ENCODE measurements around the gene MON2. TPM values are rescaled to one million over a fixed set of nuclear protein-coding genes. Genes with fewer than 3 reads are reported as not detected.
A peak's percentile ranks its signal among the peaks of the same experiment; 100 is the strongest.

Gene MON2
- total RNA-seq, 4 donors from 2014 or later, result 78.6 to 102 (median 97.7) TPM

- no peak overlapping the region for H3K27ac ChIP-seq
- TF ChIP-seq, protein P1, sequence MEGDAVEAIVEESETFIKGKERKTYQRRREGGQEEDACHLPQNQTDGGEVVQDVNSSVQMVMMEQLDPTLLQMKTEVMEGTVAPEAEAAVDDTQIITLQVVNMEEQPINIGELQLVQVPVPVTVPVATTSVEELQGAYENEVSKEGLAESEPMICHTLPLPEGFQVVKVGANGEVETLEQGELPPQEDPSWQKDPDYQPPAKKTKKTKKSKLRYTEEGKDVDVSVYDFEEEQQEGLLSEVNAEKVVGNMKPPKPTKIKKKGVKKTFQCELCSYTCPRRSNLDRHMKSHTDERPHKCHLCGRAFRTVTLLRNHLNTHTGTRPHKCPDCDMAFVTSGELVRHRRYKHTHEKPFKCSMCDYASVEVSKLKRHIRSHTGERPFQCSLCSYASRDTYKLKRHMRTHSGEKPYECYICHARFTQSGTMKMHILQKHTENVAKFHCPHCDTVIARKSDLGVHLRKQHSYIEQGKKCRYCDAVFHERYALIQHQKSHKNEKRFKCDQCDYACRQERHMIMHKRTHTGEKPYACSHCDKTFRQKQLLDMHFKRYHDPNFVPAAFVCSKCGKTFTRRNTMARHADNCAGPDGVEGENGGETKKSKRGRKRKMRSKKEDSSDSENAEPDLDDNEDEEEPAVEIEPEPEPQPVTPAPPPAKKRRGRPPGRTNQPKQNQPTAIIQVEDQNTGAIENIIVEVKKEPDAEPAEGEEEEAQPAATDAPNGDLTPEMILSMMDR (IDR thresholded peaks at IDR 0.05), result no peak
- TF ChIP-seq POLR2A (IDR thresholded peaks at IDR 0.05), result no peak
Observed at GRCh38 chr12:62517887-62518286, 51.3 kb downstream of the MON2 start.

DNA sequence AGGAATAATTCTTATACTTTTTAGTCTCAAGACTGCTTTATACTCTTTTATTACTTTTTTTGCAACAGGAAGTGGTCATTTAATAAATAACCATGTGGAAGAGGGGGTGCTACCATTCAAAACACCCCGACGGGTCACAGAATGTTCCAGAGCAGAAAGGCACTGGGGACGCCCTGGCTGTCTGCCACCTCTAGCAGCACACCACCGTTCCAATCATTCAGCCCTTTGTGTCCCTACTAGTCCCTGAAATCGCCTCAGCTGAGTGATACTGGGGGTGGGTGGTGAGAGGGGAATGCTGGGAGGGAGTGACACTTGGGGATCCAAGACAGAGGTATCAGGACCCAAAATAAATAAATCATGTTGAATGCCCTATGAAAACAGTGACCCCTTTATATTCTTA is 52.4 kb downstream of the MON2 start:
- H3K4me1 ChIP-seq, result no peaks in the 10 kb centered on the region
- peak overlapping the region in 1 of 4 donors; percentile 41 for H3K27ac ChIP-seq
- no peaks in the 10 kb centered on the region for H3K27me3 ChIP-seq
- no peaks in the 10 kb centered on the region for H3K9me3 ChIP-seq
- no peak overlapping the region for H3K4me3 ChIP-seq
- TF ChIP-seq, protein P1 (IDR thresholded peaks at IDR 0.05), result no peak
- no peak for TF ChIP-seq POLR2A (IDR thresholded peaks at IDR 0.05)
- DNase-seq, result no peak
- H3K36me3 ChIP-seq, result peaks cover 0 to 6% (median 0%) of the 10 kb centered on the region in 3 donors

More at GRCh38 chr12:62517887-62518286, 51.3 kb downstream of the MON2 start:
- no peaks in the 10 kb centered on the region for H3K4me1 ChIP-seq
- H3K36me3 ChIP-seq, result peaks cover 0 to 12% (median 0%) of the 10 kb centered on the region in 3 donors
- H3K9me3 ChIP-seq, result no peaks in the 10 kb centered on the region
- no peak overlapping the region for H3K4me3 ChIP-seq
- DNase-seq, result no peak
- no peaks in the 10 kb centered on the region for H3K27me3 ChIP-seq

- DNase-seq, result no peak
- TF ChIP-seq, protein P1 (IDR thresholded peaks at IDR 0.05), result no peak
- no peak for TF ChIP-seq POLR2A (IDR thresholded peaks at IDR 0.05)
- no peak overlapping the region for H3K4me3 ChIP-seq
Observed at GRCh38 chr12:62520361-62520760, 53.7 kb downstream of the MON2 start.

DNA sequence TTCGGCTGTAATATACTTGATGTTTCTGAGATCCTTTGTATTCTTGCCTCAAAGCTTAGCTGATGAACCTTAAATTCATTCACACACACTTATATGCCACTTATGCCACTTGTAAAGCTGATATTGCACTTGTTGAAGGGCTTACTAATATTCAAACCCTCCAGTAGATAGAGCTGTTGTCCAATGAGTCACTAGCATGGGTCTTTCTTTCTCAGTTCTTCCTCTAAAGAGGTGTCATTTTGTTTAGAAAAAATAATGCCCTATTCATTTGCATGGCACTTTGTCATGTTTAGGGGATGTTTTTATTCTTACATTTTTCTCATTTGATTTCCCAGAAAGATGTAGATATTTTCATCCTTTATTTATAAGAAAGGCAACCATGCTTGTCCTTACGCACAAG is 56.4 kb downstream of the MON2 start:
- Histone ChIP-seq H3K4me1 (no peaks in the 10 kb centered on the region), H3K4me3 (no peak overlapping the region), H3K36me3 (peaks cover 0 to 17% (median 0%) of the 10 kb centered on the region in 3 donors), H3K27ac (no peak overlapping the region), H3K9me3 (no peaks in the 10 kb centered on the region), H3K27me3 (no peaks in the 10 kb centered on the region)
- no peak for DNase-seq
- TF ChIP-seq POLR2A (IDR thresholded peaks at IDR 0.05), result no peak
- TF ChIP-seq, protein P1 (IDR thresholded peaks at IDR 0.05), result no peak

More at GRCh38 chr12:62520361-62520760, 53.7 kb downstream of the MON2 start:
- Histone ChIP-seq H3K27ac (peak overlapping the region in 1 of 4 donors; percentile 41), H3K4me1 (no peaks in the 10 kb centered on the region), H3K27me3 (no peaks in the 10 kb centered on the region), H3K9me3 (no peaks in the 10 kb centered on the region), H3K36me3 (peaks cover 0 to 6% (median 0%) of the 10 kb centered on the region in 3 donors)

DNA sequence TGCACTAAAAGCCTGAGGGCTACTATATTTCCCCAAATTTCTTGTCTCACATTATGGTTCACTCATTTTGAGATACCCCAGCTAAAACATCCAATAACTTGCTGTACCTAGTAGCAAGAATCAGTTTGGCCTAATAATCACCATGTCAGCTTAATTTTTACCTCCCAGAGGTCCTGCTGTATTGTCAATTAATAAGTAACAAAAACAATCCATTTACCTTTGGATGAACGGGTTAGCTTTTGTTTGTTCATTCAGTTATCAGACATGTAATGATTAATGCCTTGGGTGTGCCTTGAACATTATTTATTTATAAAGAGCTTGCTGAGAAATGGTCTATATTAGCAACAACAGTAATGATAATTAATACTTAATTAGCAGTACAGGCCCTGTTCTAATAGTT is 57.0 kb downstream of the MON2 start:
- H3K27ac ChIP-seq, result no peak overlapping the region
- no peak for DNase-seq
- TF ChIP-seq POLR2A (IDR thresholded peaks at IDR 0.05), result no peak
- TF ChIP-seq, protein P1 (IDR thresholded peaks at IDR 0.05), result no peak
- no peaks in the 10 kb centered on the region for H3K27me3 ChIP-seq
- no peaks in the 10 kb centered on the region for H3K9me3 ChIP-seq
- peaks cover 0 to 17% (median 0%) of the 10 kb centered on the region in 3 donors for H3K36me3 ChIP-seq
- H3K4me1 ChIP-seq, result no peaks in the 10 kb centered on the region
- no peak overlapping the region for H3K4me3 ChIP-seq

DNA sequence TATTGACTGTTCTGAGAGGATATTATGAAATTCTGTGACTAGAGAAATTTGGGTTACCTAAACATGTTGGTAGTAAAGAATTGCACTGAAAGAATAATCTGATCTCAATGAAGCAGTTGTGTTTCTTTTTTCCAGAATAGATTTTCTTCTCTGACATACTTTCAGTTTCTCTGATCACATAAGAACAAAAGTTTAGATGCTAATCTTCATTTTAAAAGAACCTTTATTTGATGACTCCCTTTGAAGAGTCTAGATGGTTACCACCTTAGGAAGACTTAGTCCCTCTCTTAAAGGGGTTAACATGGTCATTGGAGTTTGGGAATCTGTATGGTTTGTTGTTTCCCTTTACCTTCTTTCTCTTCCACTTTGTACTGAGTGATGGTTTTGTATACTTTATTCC is 58.6 kb downstream of the MON2 start:
- Histone ChIP-seq H3K36me3 (peaks cover 0 to 15% (median 0%) of the 10 kb centered on the region in 3 donors), H3K4me3 (no peak overlapping the region), H3K9me3 (no peaks in the 10 kb centered on the region), H3K27me3 (no peaks in the 10 kb centered on the region), H3K27ac (no peak overlapping the region), H3K4me1 (no peaks in the 10 kb centered on the region)
- no peak for DNase-seq
- TF ChIP-seq POLR2A (IDR thresholded peaks at IDR 0.05), result no peak
- TF ChIP-seq, protein P1 (IDR thresholded peaks at IDR 0.05), result no peak

All from Peyer's patch (tissue), 4 donors.